Measurements from ENCODE around the gene TMEM69.

DNA sequence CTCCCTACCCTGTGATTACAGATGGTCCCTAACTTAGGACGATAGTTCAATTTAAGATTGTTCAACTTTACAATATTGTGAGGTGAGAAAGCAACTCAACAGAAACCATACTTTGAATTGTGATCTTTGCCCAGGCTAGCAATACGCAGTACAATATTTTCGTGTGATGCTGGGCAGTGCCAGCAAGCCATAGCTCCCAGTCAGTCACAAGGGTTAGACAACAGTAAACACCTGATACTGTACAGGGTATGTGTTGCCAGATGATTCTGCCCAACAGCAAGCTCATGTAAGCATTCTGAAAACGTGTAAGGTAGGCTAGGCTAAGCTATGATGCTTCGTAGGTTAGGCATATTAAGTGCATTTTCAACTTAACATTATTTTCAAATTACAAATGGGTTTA lies 13.5 kb upstream of the TMEM69 start:
- TF ChIP-seq, protein P1, sequence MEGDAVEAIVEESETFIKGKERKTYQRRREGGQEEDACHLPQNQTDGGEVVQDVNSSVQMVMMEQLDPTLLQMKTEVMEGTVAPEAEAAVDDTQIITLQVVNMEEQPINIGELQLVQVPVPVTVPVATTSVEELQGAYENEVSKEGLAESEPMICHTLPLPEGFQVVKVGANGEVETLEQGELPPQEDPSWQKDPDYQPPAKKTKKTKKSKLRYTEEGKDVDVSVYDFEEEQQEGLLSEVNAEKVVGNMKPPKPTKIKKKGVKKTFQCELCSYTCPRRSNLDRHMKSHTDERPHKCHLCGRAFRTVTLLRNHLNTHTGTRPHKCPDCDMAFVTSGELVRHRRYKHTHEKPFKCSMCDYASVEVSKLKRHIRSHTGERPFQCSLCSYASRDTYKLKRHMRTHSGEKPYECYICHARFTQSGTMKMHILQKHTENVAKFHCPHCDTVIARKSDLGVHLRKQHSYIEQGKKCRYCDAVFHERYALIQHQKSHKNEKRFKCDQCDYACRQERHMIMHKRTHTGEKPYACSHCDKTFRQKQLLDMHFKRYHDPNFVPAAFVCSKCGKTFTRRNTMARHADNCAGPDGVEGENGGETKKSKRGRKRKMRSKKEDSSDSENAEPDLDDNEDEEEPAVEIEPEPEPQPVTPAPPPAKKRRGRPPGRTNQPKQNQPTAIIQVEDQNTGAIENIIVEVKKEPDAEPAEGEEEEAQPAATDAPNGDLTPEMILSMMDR (IDR thresholded peaks at IDR 0.05) = no peak
- TF ChIP-seq POLR2A (IDR thresholded peaks at IDR 0.05) = no peak

Measured in testis (tissue), 2 donors.